PC-3 (cell line): ENCODE data around the gene ARFGAP3.

Experiments
- EZH2 ChIP-seq: fragments of 300-600 bp; sonication (generic); IDR thresholded peaks from one replicate; pipeline ENCODE4 v1.6.1; 2017; ENCODE audit warnings: antibody characterized with exemption, mild to moderate bottlenecking, low read length; ENCODE audit not compliant: unreplicated experiment
- EZH2phosphoT487 ChIP-seq: fragments of 300-600 bp; sonication (generic); IDR thresholded peaks from 2 replicates; pipeline ENCODE4 v1.6.1; 2018; ENCODE audit warnings: mild to moderate bottlenecking, antibody characterized with exemption, low read length, borderline replicate concordance
- TF ChIP-seq, protein P1 (sequence below): fragments of 300-600 bp; sonication (generic); conservative IDR thresholded peaks from 2 replicates; pipeline ENCODE4 v1.5.1; 2017; ENCODE audit warnings: antibody characterized with exemption, low read depth, mild to moderate bottlenecking, low read length

- TF ChIP-seq EZH2phosphoT487 (no peak), EZH2 (no peak)
- TF ChIP-seq, protein P1, sequence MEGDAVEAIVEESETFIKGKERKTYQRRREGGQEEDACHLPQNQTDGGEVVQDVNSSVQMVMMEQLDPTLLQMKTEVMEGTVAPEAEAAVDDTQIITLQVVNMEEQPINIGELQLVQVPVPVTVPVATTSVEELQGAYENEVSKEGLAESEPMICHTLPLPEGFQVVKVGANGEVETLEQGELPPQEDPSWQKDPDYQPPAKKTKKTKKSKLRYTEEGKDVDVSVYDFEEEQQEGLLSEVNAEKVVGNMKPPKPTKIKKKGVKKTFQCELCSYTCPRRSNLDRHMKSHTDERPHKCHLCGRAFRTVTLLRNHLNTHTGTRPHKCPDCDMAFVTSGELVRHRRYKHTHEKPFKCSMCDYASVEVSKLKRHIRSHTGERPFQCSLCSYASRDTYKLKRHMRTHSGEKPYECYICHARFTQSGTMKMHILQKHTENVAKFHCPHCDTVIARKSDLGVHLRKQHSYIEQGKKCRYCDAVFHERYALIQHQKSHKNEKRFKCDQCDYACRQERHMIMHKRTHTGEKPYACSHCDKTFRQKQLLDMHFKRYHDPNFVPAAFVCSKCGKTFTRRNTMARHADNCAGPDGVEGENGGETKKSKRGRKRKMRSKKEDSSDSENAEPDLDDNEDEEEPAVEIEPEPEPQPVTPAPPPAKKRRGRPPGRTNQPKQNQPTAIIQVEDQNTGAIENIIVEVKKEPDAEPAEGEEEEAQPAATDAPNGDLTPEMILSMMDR: no peak
These were observed 19.5 kb downstream of the ARFGAP3 start for GRCh38 chr22:42837556-42837955.
